ENCODE measurements around the gene MED12L.

Gene MED12L

DNA sequence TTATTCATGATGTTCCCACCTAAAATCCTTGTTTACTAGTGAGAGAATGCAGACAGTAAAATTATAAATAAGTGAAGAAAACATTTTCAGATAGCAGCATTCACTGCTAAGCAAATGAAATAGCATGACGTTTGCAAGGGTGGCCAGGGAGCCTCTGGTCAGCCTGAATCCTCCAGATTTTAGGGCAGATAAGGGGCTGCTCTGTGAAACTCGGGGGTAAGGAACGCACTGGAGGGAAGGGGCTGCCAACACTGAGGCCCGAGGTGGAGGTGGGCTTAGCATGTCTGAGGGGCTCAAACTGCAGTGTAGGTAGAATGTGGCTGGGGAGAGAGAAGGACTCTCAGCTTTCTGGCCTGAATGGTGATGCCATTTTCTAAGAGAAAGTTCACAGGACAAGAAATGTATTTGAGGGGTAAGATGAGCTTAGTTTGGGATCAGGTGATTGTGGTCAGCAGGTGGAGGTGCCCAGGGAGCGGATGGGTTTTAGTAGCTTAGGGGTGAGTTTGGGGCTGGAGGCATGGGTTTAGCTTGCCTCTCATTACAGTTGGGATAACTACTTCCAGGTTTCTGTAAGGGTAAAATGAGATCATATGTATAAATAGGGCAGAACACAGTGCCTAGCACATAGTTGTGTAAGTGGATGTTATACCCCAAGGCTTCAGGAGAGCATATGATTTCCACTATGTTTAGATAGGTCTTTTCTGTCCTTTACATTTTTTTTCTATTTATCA is 97.0 kb downstream of the MED12L start:
- no peak for DNase-seq

- DNase-seq: no peak
These were observed 97.8 kb downstream of the MED12L start for GRCh38 chr3:151183265-151183671.

- no peak for DNase-seq
These were observed 105.6 kb downstream of the MED12L start for GRCh38 chr3:151191095-151191494.

GRCh38 chr3:151192545-151192944 is 107.1 kb downstream of the MED12L start:
- DNase-seq: no peak

DNA sequence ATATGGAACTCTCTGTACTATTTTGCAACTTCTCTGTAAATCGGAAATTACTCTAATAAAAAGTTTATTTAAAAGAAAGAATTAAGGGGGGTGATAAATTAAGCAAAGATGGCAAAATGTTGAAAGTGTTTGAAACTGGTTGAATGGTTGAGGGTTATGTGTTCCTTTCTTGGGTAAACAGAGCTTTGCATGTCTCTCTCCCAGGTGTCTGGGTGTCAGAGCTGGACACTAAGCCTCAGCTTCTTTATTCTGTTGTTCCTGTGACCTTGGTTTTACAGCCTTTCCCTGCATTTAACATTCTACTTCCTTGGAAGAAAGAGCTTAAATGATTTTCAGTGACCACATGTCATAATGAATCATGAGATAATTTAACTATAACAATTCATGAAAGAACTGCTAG is 110.4 kb downstream of the MED12L start:
- DNase-seq: no peak

- DNase-seq: no peak
These were observed 111.0 kb downstream of the MED12L start for GRCh38 chr3:151196434-151196833.

DNA sequence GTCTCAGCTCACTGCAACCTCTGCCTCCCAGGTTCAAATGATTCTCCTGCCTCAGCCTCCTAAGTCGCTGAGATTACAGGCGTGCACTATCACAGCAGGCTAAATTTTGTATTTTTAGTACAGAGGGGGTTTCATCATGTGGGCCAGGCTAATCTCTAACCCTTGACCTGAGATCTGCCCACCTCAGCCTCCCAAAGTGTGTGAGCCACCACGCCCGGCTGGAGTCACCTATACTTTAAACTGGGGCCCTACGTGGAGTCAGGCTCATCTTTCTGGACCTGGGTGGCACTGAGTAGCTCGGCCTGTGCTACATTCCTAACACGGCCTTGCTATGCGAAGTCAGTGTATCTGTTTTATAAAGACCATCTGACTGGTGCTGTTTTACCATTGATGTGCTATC is 111.8 kb downstream of the MED12L start:
- no peak for DNase-seq

DNA sequence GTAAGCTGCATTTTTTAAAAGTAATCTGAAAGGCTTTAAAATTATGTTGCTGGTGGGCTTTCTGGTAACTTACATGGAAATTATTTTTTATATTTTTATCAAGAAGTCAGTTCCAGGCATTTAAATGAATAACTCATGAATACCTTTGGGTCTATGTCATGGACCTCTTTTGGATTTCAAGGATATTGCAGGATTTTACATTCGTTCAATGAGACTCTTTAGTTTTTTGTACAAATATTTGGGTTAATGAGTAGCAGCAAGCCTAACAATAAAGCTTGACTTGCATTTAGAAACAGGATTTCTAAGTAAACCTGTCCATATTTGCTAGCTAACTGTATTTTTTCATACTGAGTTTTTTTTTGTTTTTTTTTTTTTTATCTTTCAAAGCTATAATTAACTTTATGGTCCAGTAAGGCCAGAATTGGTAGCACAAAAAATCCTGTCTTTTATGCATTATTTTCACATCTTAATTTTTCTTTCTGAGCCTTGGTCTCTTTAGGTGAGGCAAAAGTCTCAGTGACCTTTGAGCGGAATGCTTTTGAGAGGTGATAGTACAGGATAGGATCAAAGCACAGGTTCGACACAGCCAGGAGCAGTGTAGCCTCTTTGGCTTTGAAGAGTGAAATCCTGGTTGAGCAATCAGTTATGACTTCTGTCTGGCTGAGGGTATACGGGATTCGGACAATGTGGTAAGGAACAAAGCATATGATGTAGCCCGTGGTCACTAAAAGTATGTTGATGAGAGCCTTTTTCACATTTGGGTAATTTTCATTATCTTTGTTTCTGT is 112.7 kb downstream of the MED12L start:
- DNase-seq: no peak

DNA sequence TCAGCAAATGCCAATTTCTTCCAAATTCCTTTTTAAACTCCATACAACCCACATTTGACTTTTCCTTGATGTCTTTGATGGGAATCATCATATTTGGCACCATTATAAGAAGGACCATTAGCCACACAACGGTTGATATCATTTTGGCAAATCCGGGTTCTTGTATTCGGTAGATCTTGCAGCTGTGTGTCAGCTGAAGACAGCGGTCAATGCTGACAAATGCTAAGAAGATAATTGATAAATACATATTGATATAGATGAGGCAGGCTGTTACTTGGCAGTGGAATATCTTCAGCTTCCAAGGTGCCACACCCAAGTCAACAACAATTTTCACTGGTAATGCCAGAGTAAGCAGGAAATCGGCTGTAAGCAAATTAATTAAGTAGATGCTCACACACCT is 113.4 kb downstream of the MED12L start:
- DNase-seq: no peak

DNA sequence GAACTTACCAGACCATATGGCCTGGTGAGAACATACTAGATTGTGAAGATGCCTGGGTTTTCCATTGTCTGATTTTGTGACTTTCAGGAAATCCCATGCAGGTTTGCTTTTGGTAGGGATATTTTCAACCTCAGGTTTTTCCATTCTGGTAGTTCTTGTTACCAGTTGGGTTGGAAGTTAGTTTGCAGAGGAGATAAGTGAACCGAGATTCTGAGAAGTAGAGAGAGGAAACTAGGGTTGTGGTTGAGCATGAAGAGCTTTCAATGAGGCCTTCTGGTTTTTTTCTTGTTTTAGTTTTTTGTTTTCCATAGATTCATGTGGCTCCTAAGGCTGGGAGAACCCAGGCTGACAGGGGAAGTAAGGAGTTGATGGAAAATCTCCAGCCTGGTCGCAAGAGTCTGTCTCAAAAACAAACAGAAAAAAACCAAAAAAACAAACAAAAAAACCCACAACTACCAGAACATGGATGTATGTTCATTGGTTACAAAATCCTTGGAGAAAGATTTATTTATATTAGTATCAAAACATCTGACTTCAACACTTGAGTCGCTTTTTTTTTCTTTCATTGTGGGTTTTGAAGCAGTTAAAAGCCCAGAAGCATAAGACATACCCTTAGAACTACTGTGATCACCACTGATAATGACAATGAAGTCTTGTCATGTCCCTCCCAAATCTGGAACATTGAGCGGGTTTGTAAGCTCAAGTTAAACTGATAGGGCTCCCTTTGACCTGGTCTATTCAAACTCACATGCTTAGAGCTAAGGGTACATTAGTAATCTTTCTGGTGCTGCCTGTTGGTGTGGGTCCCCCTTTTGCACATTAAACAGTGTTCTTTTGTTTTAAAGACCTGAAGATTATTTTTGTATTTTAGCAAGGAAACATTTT is 114.3 kb downstream of the MED12L start:
- DNase-seq: no peak

DNA sequence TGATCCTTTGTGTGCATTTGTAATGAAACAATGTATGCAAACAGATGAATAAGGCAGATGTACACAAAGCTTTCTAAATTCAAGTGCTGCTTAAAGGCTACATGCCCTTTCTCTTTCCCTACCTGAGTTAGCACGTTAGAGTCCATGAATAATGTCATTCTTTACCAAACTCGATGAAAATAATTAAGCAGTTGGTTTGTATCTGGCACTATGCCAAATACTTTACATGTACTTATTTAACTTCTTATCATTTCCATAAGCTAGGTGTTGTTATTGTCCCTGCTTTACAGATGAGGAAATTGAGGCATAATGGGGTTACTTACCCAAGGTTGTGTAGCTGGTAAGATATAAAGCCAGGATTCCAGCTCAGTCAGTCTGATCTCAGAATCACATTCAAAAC is 115.1 kb downstream of the MED12L start:
- DNase-seq: no peak

DNA sequence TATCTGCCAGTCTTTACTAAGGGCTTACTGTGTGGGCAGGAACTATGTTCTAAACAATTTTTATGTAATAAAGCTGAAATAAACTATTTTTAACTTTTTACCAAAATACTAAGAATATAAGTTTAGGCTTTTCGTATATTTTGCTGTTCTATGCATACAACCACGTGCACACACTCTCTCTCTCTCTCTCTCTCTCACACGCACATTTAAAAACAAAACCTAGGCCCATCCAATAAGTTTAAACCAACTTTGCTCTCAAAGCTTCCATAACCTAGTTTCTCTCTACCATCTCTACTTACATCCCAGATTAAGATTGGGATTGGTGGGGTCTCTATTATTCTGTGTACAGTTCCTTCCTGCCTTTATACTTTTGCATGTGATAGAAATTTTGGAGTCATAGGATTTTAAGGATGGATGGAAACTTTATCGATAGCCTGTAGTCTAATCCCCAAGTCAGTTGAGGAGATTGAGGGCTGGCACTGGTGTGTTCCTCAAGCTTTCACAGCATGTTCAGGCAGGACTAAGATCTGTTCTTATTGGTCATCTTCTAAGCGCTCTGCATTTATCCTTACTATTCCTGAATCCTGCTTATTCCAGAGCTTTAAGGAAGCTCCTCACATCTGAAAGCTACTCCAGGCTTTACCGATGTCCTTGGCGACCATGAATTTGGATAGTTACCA is 115.7 kb downstream of the MED12L start:
- no peak for DNase-seq

DNA sequence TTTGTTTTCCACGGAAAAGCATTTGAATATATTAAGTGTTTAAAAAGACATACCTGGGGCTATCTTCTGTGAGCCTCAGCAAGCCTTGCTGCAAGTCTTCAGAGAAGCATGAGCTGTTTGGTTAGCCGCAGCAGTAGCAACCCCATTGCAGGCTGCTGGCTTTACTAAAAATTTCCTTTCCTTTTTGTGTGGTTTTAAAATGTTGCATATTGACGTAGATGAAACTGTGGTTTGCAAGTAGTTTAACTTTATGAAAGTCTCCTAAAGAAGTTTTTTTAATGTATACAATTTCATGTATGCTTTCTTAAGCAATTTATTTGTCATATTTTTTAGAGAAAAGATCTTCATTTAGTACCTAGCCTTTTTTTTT is 117.6 kb downstream of the MED12L start, which contains the start of gene GPR171:
Gene GPR171, minus strand, starts transcription at position 166 of the 370 bp plus-strand sequence. CDS start 3,830 bp downstream, outside the sequence.
- DNase-seq: no peak

- DNase-seq: no peak
These were observed 119.3 kb downstream of the MED12L start for GRCh38 chr3:151204530-151205402.

DNA sequence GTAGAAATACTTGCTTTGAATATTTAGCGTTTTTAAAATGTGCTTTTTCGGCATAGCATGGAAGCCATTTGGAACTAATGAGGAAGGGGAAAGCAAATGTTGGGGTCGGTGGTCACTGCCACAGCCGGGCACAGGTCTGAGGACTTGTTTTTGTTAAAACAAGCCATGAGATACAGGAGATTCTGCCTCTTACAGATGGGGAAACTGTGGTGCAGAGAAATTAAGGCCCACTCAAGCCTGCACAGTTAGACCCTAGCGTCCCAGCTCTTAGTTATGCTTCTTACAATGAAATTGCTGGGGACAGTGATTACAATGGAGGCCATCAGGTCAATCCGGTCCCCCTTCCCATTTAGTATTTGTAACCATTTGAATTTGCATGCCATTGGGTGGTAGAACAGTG is 120.0 kb downstream of the MED12L start:
- DNase-seq: no peak

- DNase-seq: no peak
These were observed 120.7 kb downstream of the MED12L start for GRCh38 chr3:151206201-151206600.

DNA sequence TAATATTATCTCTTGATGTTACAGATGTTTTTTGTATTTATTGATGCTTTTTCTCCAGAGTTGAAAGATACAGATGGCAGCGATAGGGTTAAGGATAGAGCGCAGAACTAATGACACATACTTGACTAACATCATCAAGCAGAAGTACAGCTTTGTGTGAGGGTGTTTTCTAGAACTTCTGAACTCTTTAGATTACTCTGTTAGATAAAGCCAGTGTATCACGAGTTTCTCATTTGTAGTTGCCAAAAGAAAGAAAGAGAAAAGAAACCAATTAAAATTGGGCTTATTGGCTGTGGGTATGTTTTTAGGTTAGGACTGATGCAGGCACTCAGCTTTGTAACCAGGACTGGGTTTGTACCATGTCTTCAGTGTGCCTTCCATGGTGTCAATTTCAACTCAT is 124.2 kb downstream of the MED12L start:
- no peak for DNase-seq

- no peak for DNase-seq
These were observed 125.4 kb downstream of the MED12L start for GRCh38 chr3:151210676-151211381.

- DNase-seq: no peak
These were observed 127.7 kb downstream of the MED12L start for GRCh38 chr3:151213151-151213550.

GRCh38 chr3:151213881-151214280 is 128.4 kb downstream of the MED12L start:
- DNase-seq: no peak

GRCh38 chr3:151214459-151214858 is 129.0 kb downstream of the MED12L start:
- DNase-seq: no peak
